GM12891 (cell line): Measurements from ENCODE around the gene LPA. TPM values are rescaled to one million over a fixed set of nuclear protein-coding genes. Genes with fewer than 3 reads are reported as not detected.
"Not testable (repeated sequence)": the region's sequence is repeated elsewhere in the genome, so short reads cannot be mapped to it uniquely, and the experiment has no call there.

Source experiments
- DNase-seq: peaks from one replicate; pipeline ENCODE4 v3.0.0; 2011; ENCODE audit warnings: low spot score; ENCODE audit not compliant: insufficient read length
- FAIRE-seq: peaks from 2 replicates; lab custom pipeline; 2011; peaks lifted over from hg19 to GRCh38; lab: Jason Lieb, UNC
- PAX5 ChIP-seq: IDR thresholded peaks from 2 replicates; pipeline ENCODE4 v1.6.1; 2011; ENCODE audit warnings: low read length, moderate library complexity, mild to moderate bottlenecking; ENCODE audit not compliant: insufficient read depth, severe bottlenecking
- POLR2A ChIP-seq: IDR thresholded peaks from 2 replicates; pipeline ENCODE4 v1.6.1; 2011; ENCODE audit warnings: low read depth, low read length, control low read depth
- POLR2AphosphoS5 ChIP-seq: IDR thresholded peaks from 2 replicates; pipeline ENCODE4 v1.6.1; 2011; ENCODE audit warnings: low read depth, low read length, control low read depth
- POU2F2 ChIP-seq: IDR thresholded peaks from 2 replicates; pipeline ENCODE4 v1.6.1; 2011; ENCODE audit warnings: low read depth, mild to moderate bottlenecking, control low read depth, low read length, moderate library complexity
- SPI1 ChIP-seq: IDR thresholded peaks from 2 replicates; pipeline ENCODE4 v1.6.1; 2011; ENCODE audit warnings: low read depth, low read length, control low read depth
- TAF1 ChIP-seq: IDR thresholded peaks from 2 replicates; pipeline ENCODE4 v1.6.1; 2011; ENCODE audit warnings: low read depth, low read length, control low read depth
- polyA plus RNA-seq: library from polyadenylated mRNA; unstranded; fragments of >200 nt; gene quantifications from one replicate; pipeline ENCODE4 v1.2.1, GENCODE V29; 2012; ENCODE audit warnings: low read depth, missing spikeins, inconsistent platforms; ENCODE audit not compliant: missing spikeins

Gene LPA
- polyA plus RNA-seq: 0.01 TPM

- FAIRE-seq, DNase-seq: not testable (repeated sequence)
These were observed at the start of gene LPA for GRCh38 chr6:160664198-160664597. TSS of gene LPA (minus strand) at chr6:160664275. CDS start at chr6:160664214, 61 bp downstream.

- not testable (repeated sequence) for DNase-seq, FAIRE-seq
These were observed 44.9 kb upstream of the LPA start for GRCh38 chr6:160708993-160709392.

- DNase-seq, FAIRE-seq: not testable (repeated sequence)
These were observed 40.6 kb upstream of the LPA start for GRCh38 chr6:160704688-160705087.

GRCh38 chr6:160701918-160702680 lies 38.0 kb upstream of the LPA start, which contains the start of gene PLG:
TSS of gene PLG (plus strand) at chr6:160702244. CDS start at chr6:160702305, 61 bp downstream.
- DNase-seq, FAIRE-seq: not testable (repeated sequence)

GRCh38 chr6:160697826-160698225 lies 33.8 kb upstream of the LPA start:
- TF ChIP-seq PAX5: no peak
- TF ChIP-seq POLR2AphosphoS5: no peak
- TF ChIP-seq TAF1: no peak
- no peak for TF ChIP-seq POLR2A
- no peak for TF ChIP-seq POU2F2
- no peak for TF ChIP-seq SPI1
- DNase-seq (no peak), FAIRE-seq (no peak)

GRCh38 chr6:160696884-160697283 lies 32.8 kb upstream of the LPA start:
- DNase-seq, FAIRE-seq: not testable (repeated sequence)

GRCh38 chr6:160695622-160696021 lies 31.5 kb upstream of the LPA start:
- not testable (repeated sequence) for FAIRE-seq, DNase-seq

- not testable (repeated sequence) for FAIRE-seq, DNase-seq
These were observed 30.9 kb upstream of the LPA start for GRCh38 chr6:160695025-160695424.

- no peak for DNase-seq
- FAIRE-seq: no peak
- TF ChIP-seq TAF1: no peak
- TF ChIP-seq PAX5: no peak
- TF ChIP-seq SPI1: no peak
- no peak for TF ChIP-seq POLR2A
- no peak for TF ChIP-seq POLR2AphosphoS5
- no peak for TF ChIP-seq POU2F2
These were observed 28.4 kb upstream of the LPA start for GRCh38 chr6:160692369-160692959.

GRCh38 chr6:160691617-160692016 lies 27.5 kb upstream of the LPA start:
- FAIRE-seq: no peak
- TF ChIP-seq PAX5 (no peak), POLR2AphosphoS5 (no peak), POU2F2 (no peak), TAF1 (no peak), SPI1 (no peak), POLR2A (no peak)

GRCh38 chr6:160690458-160690857 lies 26.4 kb upstream of the LPA start:
- DNase-seq (no peak), FAIRE-seq (no peak)
- TF ChIP-seq PAX5 (no peak), TAF1 (no peak), SPI1 (no peak), POLR2AphosphoS5 (no peak), POU2F2 (no peak), POLR2A (no peak)

More at GRCh38 chr6:160691617-160692016, 27.5 kb upstream of the LPA start:
- no peak for DNase-seq

GRCh38 chr6:160685762-160686450 lies 21.8 kb upstream of the LPA start:
- DNase-seq (no peak), FAIRE-seq (no peak)
- TF ChIP-seq PAX5: no peak
- no peak for TF ChIP-seq SPI1
- TF ChIP-seq POLR2A: no peak
- TF ChIP-seq POLR2AphosphoS5: no peak
- TF ChIP-seq POU2F2: no peak
- no peak for TF ChIP-seq TAF1

GRCh38 chr6:160685101-160685761 lies 21.2 kb upstream of the LPA start:
- FAIRE-seq, DNase-seq: not testable (repeated sequence)
